Measurements from ENCODE around the gene ACVR2B.

ACVR2B gene

GRCh38 chr3:38458796-38459498 is 5.3 kb downstream of the ACVR2B start:
- no peak for DNase-seq

- DNase-seq, result no peak
Measured at GRCh38 chr3:38459499-38460048, 5.9 kb downstream of the ACVR2B start.

- no peak for DNase-seq
Measured at GRCh38 chr3:38460377-38461270, 6.9 kb downstream of the ACVR2B start.

- no peak for DNase-seq
Measured at GRCh38 chr3:38465588-38466154, 12.0 kb downstream of the ACVR2B start.

- DNase-seq, result no peak
Measured at GRCh38 chr3:38468765-38469164, 15.1 kb downstream of the ACVR2B start.

- DNase-seq, result no peak
Measured at GRCh38 chr3:38469852-38470251, 16.2 kb downstream of the ACVR2B start.

- DNase-seq, result no peak
Measured at GRCh38 chr3:38471260-38471857, 17.7 kb downstream of the ACVR2B start.

- DNase-seq, result no peak
Measured at GRCh38 chr3:38472342-38472741, 18.7 kb downstream of the ACVR2B start.

GRCh38 chr3:38473229-38473628 is 19.5 kb downstream of the ACVR2B start:
- DNase-seq, result peak; percentile 31

GRCh38 chr3:38474928-38475605 is 21.4 kb downstream of the ACVR2B start:
- no peak for DNase-seq

GRCh38 chr3:38475716-38476115 is 22.0 kb downstream of the ACVR2B start:
- no peak for DNase-seq

GRCh38 chr3:38476157-38476756 is 22.6 kb downstream of the ACVR2B start:
- no peak for DNase-seq

- no peak for DNase-seq
Measured at GRCh38 chr3:38477057-38477820, 23.5 kb downstream of the ACVR2B start.

- DNase-seq, result no peak
Measured at GRCh38 chr3:38477839-38478450, 24.3 kb downstream of the ACVR2B start.

GRCh38 chr3:38478901-38479300 is 25.2 kb downstream of the ACVR2B start:
- no peak for DNase-seq

GRCh38 chr3:38479431-38480092 is 25.9 kb downstream of the ACVR2B start:
- DNase-seq, result peak; percentile 23

- no peak for DNase-seq
Measured at GRCh38 chr3:38480093-38480445, 26.4 kb downstream of the ACVR2B start.

GRCh38 chr3:38480930-38481329 is 27.2 kb downstream of the ACVR2B start:
- no peak for DNase-seq

GRCh38 chr3:38482951-38483350 is 29.3 kb downstream of the ACVR2B start:
- no peak for DNase-seq

GRCh38 chr3:38487323-38487722 is 33.6 kb downstream of the ACVR2B start:
- DNase-seq, result no peak
